ENCODE results near the gene PRPF38A. TPM values are rescaled to one million over a fixed set of nuclear protein-coding genes. Genes with fewer than 3 reads are reported as not detected.
A peak's percentile ranks its signal among the peaks of the same experiment; 100 is the strongest.

The PRPF38A gene
- total and polyA plus RNA-seq, 4 experiments from 2014 or later: 27.5 to 70.4 (median 57.7) TPM

DNA sequence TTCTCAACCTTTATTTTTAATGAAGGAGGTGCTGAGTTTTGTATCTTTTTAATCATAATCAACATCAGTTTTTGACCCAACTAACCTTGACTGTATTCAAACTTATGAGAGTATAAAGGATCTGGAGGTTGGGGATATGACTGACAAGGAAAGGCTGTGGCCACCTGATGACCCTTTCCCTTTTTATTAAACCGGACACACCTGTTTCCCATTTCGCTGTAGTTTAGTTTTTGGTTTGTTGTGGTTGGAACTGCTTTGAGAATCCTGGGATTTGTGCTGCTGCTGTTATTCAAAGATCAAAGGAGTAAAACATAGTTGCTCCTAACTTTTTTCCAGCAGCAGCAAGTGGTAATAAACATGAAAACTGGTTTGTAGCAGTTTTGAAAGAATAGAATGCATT, 12.4 kb downstream of the PRPF38A start:
- no peaks in the 10 kb centered on the region for H3K9me3 ChIP-seq (ENCODE audit: control insufficient read depth in 1 of 2, low read length in 2 of 2)
- Mint-ChIP-seq H3K4me3 (no peak overlapping the region), H3K9me3 (no peaks in the 10 kb centered on the region), H3K27me3 (no peaks in the 10 kb centered on the region), H3K36me3 (peaks cover 54 to 71% of the 10 kb centered on the region in 2 donors), H3K4me1 (peaks cover 10 to 25% (median 17%) of the 10 kb centered on the region in 4 donors), H3K27ac (peak overlapping the region in 1 of 7 donors; percentile 37)
- ChIA-PET CTCF (ENCODE audit: partially characterized antibody) (no interaction called here), POLR2A (ENCODE audit: partially characterized antibody) (interaction anchor here (0.7 kb wide), 1 partner anchor 11 kb away, joined by 3 read pairs; no protein-coding TSS in a partner anchor)
- H3K36me3 ChIP-seq (ENCODE audit: insufficient read depth, low read length): peaks cover 58% of the 10 kb centered on the region
- no peak for DNase-seq
- no peaks in the 10 kb centered on the region for H3K27me3 ChIP-seq (ENCODE audit: insufficient read depth, low read length)
- peaks cover 17% of the 10 kb centered on the region for H3K4me1 ChIP-seq (ENCODE audit: insufficient read depth, low read length)
- intact Hi-C loops (cut with micrococcal nuclease): no loop called here
- H3K27ac ChIP-seq (ENCODE audit: low read depth, low read length): no peak overlapping the region
- H3K4me3 ChIP-seq (ENCODE audit: low read length in 2 of 2): no peak overlapping the region

GRCh38 chr1:52420713-52421112, 16.3 kb downstream of the PRPF38A start:
- H3K9me3 ChIP-seq (ENCODE audit: control insufficient read depth in 1 of 2, low read length in 2 of 2): no peaks in the 10 kb centered on the region
- no peaks in the 10 kb centered on the region for H3K9me3 Mint-ChIP-seq
- no peaks in the 10 kb centered on the region for H3K27me3 ChIP-seq (ENCODE audit: insufficient read depth, low read length)
- intact Hi-C loops (cut with micrococcal nuclease): loop anchor here (5.0 kb wide), 1 partner anchor 267 kb away; no protein-coding TSS in a partner anchor
- DNase-seq: no peak
- H3K36me3 ChIP-seq (ENCODE audit: insufficient read depth, low read length): peaks cover 21% of the 10 kb centered on the region
- H3K4me3 ChIP-seq (ENCODE audit: low read length in 2 of 2): no peak overlapping the region
- H3K4me3 Mint-ChIP-seq: no peak overlapping the region
- ChIA-PET CTCF (ENCODE audit: partially characterized antibody) (no interaction called here), POLR2A (ENCODE audit: partially characterized antibody) (no interaction called here)
- no peaks in the 10 kb centered on the region for H3K27me3 Mint-ChIP-seq
- H3K27ac ChIP-seq (ENCODE audit: low read depth, low read length): no peak overlapping the region
- H3K36me3 Mint-ChIP-seq: peaks cover 25 to 46% of the 10 kb centered on the region in 2 donors
- peaks cover 51% of the 10 kb centered on the region for H3K4me1 ChIP-seq (ENCODE audit: insufficient read depth, low read length)
- H3K4me1 Mint-ChIP-seq: peaks cover 32 to 55% (median 42%) of the 10 kb centered on the region in 4 donors
- peak overlapping the region in 6 of 7 donors; percentile 19 to 78 (median 33) for H3K27ac Mint-ChIP-seq

DNA sequence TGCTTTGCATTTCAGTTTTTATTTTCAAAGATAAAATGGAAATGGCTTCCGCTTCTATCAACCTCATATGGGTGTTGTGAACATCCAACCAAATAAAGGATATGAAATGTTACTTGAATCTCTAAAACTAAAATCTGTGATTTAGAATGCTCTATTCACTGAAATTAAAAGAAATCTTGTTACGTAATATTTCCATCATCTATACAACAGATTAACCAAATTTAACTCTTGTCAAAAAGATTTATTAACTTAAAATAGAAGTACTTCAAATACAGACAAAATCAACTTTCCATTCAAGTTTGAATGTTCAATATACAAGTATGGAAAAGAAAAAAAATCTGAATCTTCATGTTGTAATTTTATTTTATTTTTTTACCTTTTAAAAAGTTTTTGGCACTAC, 18.7 kb downstream of the PRPF38A start:
- H3K9me3 ChIP-seq (ENCODE audit: control insufficient read depth in 1 of 2, low read length in 2 of 2): no peaks in the 10 kb centered on the region
- H3K27ac ChIP-seq (ENCODE audit: low read depth, low read length): no peak overlapping the region
- peaks cover 23 to 37% of the 10 kb centered on the region in 2 donors for H3K36me3 Mint-ChIP-seq
- H3K27me3 ChIP-seq (ENCODE audit: insufficient read depth, low read length): no peaks in the 10 kb centered on the region
- ChIA-PET POLR2A (ENCODE audit: partially characterized antibody) (interaction anchor here (0.6 to 3.2 kb wide), 21 partner anchors 10 to 303 kb away, joined by 3 to 74 read pairs (median 7); partner anchors contain the start of genes CC2D1B, COA7, ORC1 and PRPF38A), CTCF (ENCODE audit: partially characterized antibody) (interaction anchor here (0.9 to 2.4 kb wide), 8 partner anchors 12 to 261 kb away, joined by 3 to 11 read pairs (median 3); partner anchors contain the start of genes ORC1, PRPF38A and SHISAL2A)
- no peak for DNase-seq
- peak overlapping the region in 6 of 7 donors; percentile 38 to 90 (median 65) for H3K27ac Mint-ChIP-seq
- H3K4me1 ChIP-seq (ENCODE audit: insufficient read depth, low read length): peaks cover 61% of the 10 kb centered on the region
- no peaks in the 10 kb centered on the region for H3K27me3 Mint-ChIP-seq
- no peak overlapping the region for H3K4me3 ChIP-seq (ENCODE audit: low read length in 2 of 2)
- no peaks in the 10 kb centered on the region for H3K9me3 Mint-ChIP-seq
- intact Hi-C loops (cut with micrococcal nuclease): loop anchor here (5.0 kb wide), 1 partner anchor 264 kb away; no protein-coding TSS in a partner anchor
- peaks cover 40 to 60% (median 50%) of the 10 kb centered on the region in 4 donors for H3K4me1 Mint-ChIP-seq
- H3K4me3 Mint-ChIP-seq: peak overlapping the region in 1 of 8 donors; percentile 50
- H3K36me3 ChIP-seq (ENCODE audit: insufficient read depth, low read length): peaks cover 7% of the 10 kb centered on the region

GRCh38 chr1:52423771-52424170, 19.4 kb downstream of the PRPF38A start:
- Histone ChIP-seq H3K27me3 (ENCODE audit: insufficient read depth, low read length) (no peaks in the 10 kb centered on the region), H3K9me3 (ENCODE audit: control insufficient read depth in 1 of 2, low read length in 2 of 2) (no peaks in the 10 kb centered on the region), H3K4me3 (ENCODE audit: low read length in 2 of 2) (peak overlapping the region in 1 of 2 donors; percentile 4), H3K27ac (ENCODE audit: low read depth, low read length) (peak overlapping the region; percentile 53), H3K4me1 (ENCODE audit: insufficient read depth, low read length) (peaks cover 60% of the 10 kb centered on the region), H3K36me3 (ENCODE audit: insufficient read depth, low read length) (peaks cover 7% of the 10 kb centered on the region)
- Mint-ChIP-seq H3K9me3 (no peaks in the 10 kb centered on the region), H3K27ac (peak overlapping the region; percentile 91 to 99 (median 94)), H3K4me1 (peaks cover 38 to 54% (median 47%) of the 10 kb centered on the region in 4 donors), H3K27me3 (no peaks in the 10 kb centered on the region), H3K36me3 (peaks cover 19 to 33% of the 10 kb centered on the region in 2 donors), H3K4me3 (peak overlapping the region; percentile 66 to 83 (median 74))
- DNase-seq: peak; percentile 77 to 94 (median 83)
- ChIA-PET CTCF (ENCODE audit: partially characterized antibody) (interaction anchor here (0.9 to 2.4 kb wide), 11 partner anchors 11 to 280 kb away, joined by 3 to 11 read pairs (median 3); partner anchors contain the start of genes ORC1, PRPF38A and SHISAL2A), POLR2A (ENCODE audit: partially characterized antibody) (interaction anchor here (0.6 to 3.2 kb wide), 24 partner anchors 9 to 303 kb away, joined by 3 to 74 read pairs (median 6); partner anchors contain the start of genes CC2D1B, COA7, ORC1 and PRPF38A)
- intact Hi-C loops (cut with micrococcal nuclease): loop anchor here (1.0 to 5.0 kb wide), 6 partner anchors 19 to 264 kb away; partner anchors contain the start of genes CC2D1B, GPX7, ORC1 and PRPF38A

GRCh38 chr1:52424231-52424636, 19.8 kb downstream of the PRPF38A start:
- Histone ChIP-seq H3K9me3 (ENCODE audit: control insufficient read depth in 1 of 2, low read length in 2 of 2) (no peaks in the 10 kb centered on the region), H3K4me3 (ENCODE audit: low read length in 2 of 2) (peak overlapping the region in 1 of 2 donors; percentile 4), H3K4me1 (ENCODE audit: insufficient read depth, low read length) (peaks cover 57% of the 10 kb centered on the region), H3K36me3 (ENCODE audit: insufficient read depth, low read length) (peaks cover 7% of the 10 kb centered on the region), H3K27me3 (ENCODE audit: insufficient read depth, low read length) (no peaks in the 10 kb centered on the region), H3K27ac (ENCODE audit: low read depth, low read length) (peak overlapping the region; percentile 53)
- Mint-ChIP-seq H3K36me3 (peaks cover 20 to 33% of the 10 kb centered on the region in 2 donors), H3K4me3 (peak overlapping the region; percentile 66 to 83 (median 74)), H3K27me3 (no peaks in the 10 kb centered on the region), H3K27ac (peak overlapping the region; percentile 91 to 99 (median 94)), H3K4me1 (peaks cover 38 to 49% (median 46%) of the 10 kb centered on the region in 4 donors), H3K9me3 (no peaks in the 10 kb centered on the region)
- ChIA-PET POLR2A (ENCODE audit: partially characterized antibody) (interaction anchor here (0.7 to 3.2 kb wide), 23 partner anchors 10 to 302 kb away, joined by 3 to 74 read pairs (median 6); partner anchors contain the start of genes CC2D1B, COA7, ORC1 and PRPF38A), CTCF (ENCODE audit: partially characterized antibody) (interaction anchor here (0.8 to 2.4 kb wide), 12 partner anchors 10 to 279 kb away, joined by 3 to 11 read pairs (median 3); partner anchors contain the start of genes ORC1, PRPF38A and SHISAL2A)
- DNase-seq: peak; percentile 65 to 86 (median 71)
- intact Hi-C loops (cut with micrococcal nuclease): loop anchor here (1.0 to 5.0 kb wide), 6 partner anchors 20 to 263 kb away; partner anchors contain the start of genes CC2D1B, GPX7, ORC1 and PRPF38A

DNA sequence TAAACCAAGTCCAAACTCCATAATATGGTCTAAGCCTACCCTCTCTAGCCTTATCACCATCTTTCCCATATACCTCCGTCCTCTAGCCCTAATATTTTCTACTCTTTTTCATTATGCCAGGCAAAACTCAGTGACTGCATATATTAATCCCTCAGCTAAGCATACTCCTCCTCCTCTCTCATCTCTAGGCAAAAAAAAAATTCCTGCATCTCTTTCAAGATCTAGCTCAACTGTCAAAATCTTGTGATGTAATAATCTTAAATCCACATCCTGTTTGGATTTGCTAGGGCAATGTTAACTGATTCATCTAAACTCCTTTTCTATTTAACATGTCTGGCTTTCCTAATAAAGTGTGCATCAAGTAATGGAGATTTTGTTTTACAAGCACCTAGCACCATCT, 20.4 kb downstream of the PRPF38A start:
- H3K27ac Mint-ChIP-seq: peak overlapping the region; percentile 91 to 99 (median 94)
- H3K36me3 Mint-ChIP-seq: peaks cover 15 to 29% of the 10 kb centered on the region in 2 donors
- Histone ChIP-seq H3K36me3 (ENCODE audit: insufficient read depth, low read length) (peaks cover 7% of the 10 kb centered on the region), H3K4me1 (ENCODE audit: insufficient read depth, low read length) (peaks cover 51% of the 10 kb centered on the region), H3K27me3 (ENCODE audit: insufficient read depth, low read length) (no peaks in the 10 kb centered on the region), H3K27ac (ENCODE audit: low read depth, low read length) (peak overlapping the region; percentile 53), H3K4me3 (ENCODE audit: low read length in 2 of 2) (peak overlapping the region in 1 of 2 donors; percentile 4), H3K9me3 (ENCODE audit: control insufficient read depth in 1 of 2, low read length in 2 of 2) (no peaks in the 10 kb centered on the region)
- POLR2A ChIA-PET (ENCODE audit: partially characterized antibody): interaction anchor here (1.0 to 3.2 kb wide), 18 partner anchors 10 to 302 kb away, joined by 3 to 74 read pairs (median 8); partner anchors contain the start of genes CC2D1B, COA7, ORC1 and PRPF38A
- peaks cover 34 to 43% (median 40%) of the 10 kb centered on the region in 4 donors for H3K4me1 Mint-ChIP-seq
- no peaks in the 10 kb centered on the region for H3K9me3 Mint-ChIP-seq
- peak overlapping the region; percentile 66 to 83 (median 74) for H3K4me3 Mint-ChIP-seq
- H3K27me3 Mint-ChIP-seq: no peaks in the 10 kb centered on the region
- intact Hi-C loops (cut with micrococcal nuclease): loop anchor here (1.0 to 5.0 kb wide), 6 partner anchors 21 to 262 kb away; partner anchors contain the start of genes CC2D1B, GPX7, ORC1 and PRPF38A
- peak in 3 of 5 donors; percentile 16 to 23 (median 18) for DNase-seq
- CTCF ChIA-PET (ENCODE audit: partially characterized antibody): interaction anchor here (0.8 to 2.4 kb wide), 9 partner anchors 10 to 279 kb away, joined by 3 to 11 read pairs (median 4); partner anchors contain the start of genes ORC1, PRPF38A and SHISAL2A
